Germinal center (tissue), 1 donor: ENCODE data around the gene CASP5.
A peak's percentile ranks its signal among the peaks of the same experiment; 100 is the strongest.

Experiments used
- DNase-seq: peaks from one replicate; pipeline ENCODE4 v3.0.0; 2012; ENCODE audit warnings: mixed read lengths, low spot score

Gene CASP5

GRCh38 chr11:104967534-104968354 is 55.2 kb downstream of the CASP5 start:
- DNase-seq = no peak

GRCh38 chr11:104965735-104966134 is 57.2 kb downstream of the CASP5 start:
- DNase-seq = no peak

GRCh38 chr11:104964247-104964646 is 58.7 kb downstream of the CASP5 start:
- DNase-seq = no peak

- no peak for DNase-seq
Observed at GRCh38 chr11:104962852-104963251, 60.1 kb downstream of the CASP5 start.

- DNase-seq = no peak
Observed at GRCh38 chr11:104957280-104957679, 65.7 kb downstream of the CASP5 start.

- DNase-seq = no peak
Observed at GRCh38 chr11:104956528-104956927, 66.4 kb downstream of the CASP5 start.

- peak; percentile 19 for DNase-seq
Observed at GRCh38 chr11:104946907-104947306, 76.1 kb downstream of the CASP5 start.
